Tibial nerve (tissue), 3 donors: ENCODE results near the gene HFM1.

Experiments
- POLR2A ChIP-seq, 2 donors: fragments of 450-650 bp; IDR thresholded peaks; one replicate each; pipeline ENCODE4 v1.6.1; 2017; ENCODE audit warnings: antibody characterized with exemption in 2 of 2, mild to moderate bottlenecking in 2 of 2, moderate library complexity in 2 of 2
- TF ChIP-seq, protein P1 (sequence below), 5 experiments: fragments of 200-600 bp in 3 of 5; fragments of 450-650 bp in 2 of 5; sonication (generic) in 3 of 5; IDR thresholded peaks; one replicate each; pipeline ENCODE4 v1.5.1; 2016 to 2019; ENCODE audit warnings: antibody characterized with exemption in 5 of 5, mild to moderate bottlenecking in 3 of 5, moderate library complexity in 2 of 5

DNA sequence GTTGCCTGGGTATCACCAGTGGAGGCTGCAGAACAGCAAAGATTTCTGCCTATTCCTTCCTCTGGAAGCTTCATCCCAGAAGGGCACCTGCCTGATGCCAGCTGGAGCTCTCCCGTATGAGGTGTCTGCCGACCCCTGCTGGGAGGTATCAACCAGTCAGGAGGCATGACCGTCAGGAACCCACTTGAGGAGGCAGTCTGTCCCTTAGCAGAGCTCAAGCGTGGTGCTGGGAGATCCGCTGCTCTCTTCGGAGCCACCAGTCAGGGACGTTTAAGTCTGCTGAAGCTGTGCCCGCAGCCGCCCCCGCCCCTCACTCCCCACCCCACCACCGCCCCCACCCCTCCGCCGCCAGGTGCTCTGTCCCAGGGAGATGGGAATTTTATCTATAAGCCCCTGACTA, 23.1 kb upstream of the HFM1 start:
- TF ChIP-seq, protein P1, sequence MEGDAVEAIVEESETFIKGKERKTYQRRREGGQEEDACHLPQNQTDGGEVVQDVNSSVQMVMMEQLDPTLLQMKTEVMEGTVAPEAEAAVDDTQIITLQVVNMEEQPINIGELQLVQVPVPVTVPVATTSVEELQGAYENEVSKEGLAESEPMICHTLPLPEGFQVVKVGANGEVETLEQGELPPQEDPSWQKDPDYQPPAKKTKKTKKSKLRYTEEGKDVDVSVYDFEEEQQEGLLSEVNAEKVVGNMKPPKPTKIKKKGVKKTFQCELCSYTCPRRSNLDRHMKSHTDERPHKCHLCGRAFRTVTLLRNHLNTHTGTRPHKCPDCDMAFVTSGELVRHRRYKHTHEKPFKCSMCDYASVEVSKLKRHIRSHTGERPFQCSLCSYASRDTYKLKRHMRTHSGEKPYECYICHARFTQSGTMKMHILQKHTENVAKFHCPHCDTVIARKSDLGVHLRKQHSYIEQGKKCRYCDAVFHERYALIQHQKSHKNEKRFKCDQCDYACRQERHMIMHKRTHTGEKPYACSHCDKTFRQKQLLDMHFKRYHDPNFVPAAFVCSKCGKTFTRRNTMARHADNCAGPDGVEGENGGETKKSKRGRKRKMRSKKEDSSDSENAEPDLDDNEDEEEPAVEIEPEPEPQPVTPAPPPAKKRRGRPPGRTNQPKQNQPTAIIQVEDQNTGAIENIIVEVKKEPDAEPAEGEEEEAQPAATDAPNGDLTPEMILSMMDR (IDR thresholded peaks at IDR 0.05): no peak
- no peak for TF ChIP-seq POLR2A (IDR thresholded peaks at IDR 0.05)
